Kidney (tissue), 14 donors: ENCODE data around the gene TMEM258. TPM values are rescaled to one million over a fixed set of nuclear protein-coding genes. Genes with fewer than 3 reads are reported as not detected.

Source experiments
- DNase-seq, 5 donors: peaks; one replicate each; pipeline ENCODE4 v3.0.0-alpha.2; 2013 to 2020
- FAIRE-seq: peaks from 2 replicates; lab custom pipeline; 2012; peaks lifted over from hg19 to GRCh38; lab: Jason Lieb, UNC
- H3K27ac ChIP-seq, 2 donors: one replicate each; pipeline ENCODE4 v1.7.0; 2013; ENCODE audit warnings: low read depth in 2 of 2, low read length in 2 of 2, inconsistent platforms in 1 of 2
- H3K27me3 ChIP-seq: one replicate; pipeline ENCODE4 v1.7.1; 2013; ENCODE audit warnings: low read length, inconsistent platforms; ENCODE audit not compliant: control insufficient read depth, insufficient read depth
- H3K36me3 ChIP-seq, 3 donors: one replicate each; pipeline versions ENCODE4 v1.7.0 to v1.7.1; 2013; ENCODE audit warnings: low read length in 3 of 3, control low read depth in 1 of 3, inconsistent platforms in 1 of 3; ENCODE audit not compliant: insufficient read depth in 3 of 3, control insufficient read depth in 2 of 3
- H3K4me1 ChIP-seq, 3 donors: one replicate each; pipeline versions ENCODE4 v1.7.0 to v1.7.1; 2013; ENCODE audit warnings: low read length in 3 of 3, inconsistent platforms in 1 of 3, low read depth in 1 of 3; ENCODE audit not compliant: control insufficient read depth in 2 of 3, insufficient read depth in 2 of 3
- H3K4me3 ChIP-seq, 3 donors: one replicate each; pipeline versions ENCODE4 v1.7.0 to v1.8.1; 2013; ENCODE audit warnings: low read length in 3 of 3, control low read depth in 1 of 3, inconsistent platforms in 1 of 3
- H3K9ac ChIP-seq, 3 donors: one replicate each; pipeline versions ENCODE4 v1.7.0 to v1.7.1; 2013; ENCODE audit warnings: low read length in 3 of 3, control low read depth in 1 of 3, inconsistent platforms in 1 of 3
- H3K9me3 ChIP-seq, 3 donors: one replicate each; pipeline versions ENCODE4 v1.7.0 to v1.7.1; 2013; ENCODE audit warnings: low read length in 3 of 3, control low read depth in 1 of 3, inconsistent platforms in 1 of 3; ENCODE audit not compliant: control insufficient read depth in 2 of 3, insufficient read depth in 1 of 3
- intact Hi-C: fragments of 100-400 bp; cut with DNase I; formaldehyde crosslinking; loops from one replicate; pipeline ENCODE4 v1.11.1; 2022
- polyA plus RNA-seq: library from polyadenylated mRNA; stranded (reverse); fragments of 350-450 nt; fragmentation: Illumina TruSeq; extraction: RNeasy Lipid Tissue Mini Kit (QIAGEN cat#74804); gene quantifications from one replicate; pipeline ENCODE4 v1.2.3, GENCODE V29; 2014; ENCODE audit warnings: low read depth, low replicate concordance; ENCODE audit not compliant: insufficient read depth
- total RNA-seq: library from RNA; stranded (reverse); fragmentation: NEBNext Ultra II Directional; extraction: Animal tissue kit (Norgen Biotek cat#: 25700); gene quantifications from one replicate; pipeline ENCODE4 v1.2.1, GENCODE V29; 2021
- TF ChIP-seq, protein P1 (sequence below): IDR thresholded peaks from 3 replicates; pipeline ENCODE4 v1.5.1; 2012; ENCODE audit warnings: mild to moderate bottlenecking, moderate library complexity, borderline replicate concordance; ENCODE audit not compliant: insufficient read depth; ENCODE audit errors: extremely low read depth
- donor health status: control.
- donor health status: control.
- donor health status: control.
- donor health status: control.
- donor health status: control.
- donor health status: DM: yes; HTN: yes; CAD: no.
- donor health status: Normal renal cell carcinoma (clear cell type).

Gene TMEM258
- total and polyA plus RNA-seq, 2 donors from 2014 or later, result 92.1 to 228 TPM

DNA sequence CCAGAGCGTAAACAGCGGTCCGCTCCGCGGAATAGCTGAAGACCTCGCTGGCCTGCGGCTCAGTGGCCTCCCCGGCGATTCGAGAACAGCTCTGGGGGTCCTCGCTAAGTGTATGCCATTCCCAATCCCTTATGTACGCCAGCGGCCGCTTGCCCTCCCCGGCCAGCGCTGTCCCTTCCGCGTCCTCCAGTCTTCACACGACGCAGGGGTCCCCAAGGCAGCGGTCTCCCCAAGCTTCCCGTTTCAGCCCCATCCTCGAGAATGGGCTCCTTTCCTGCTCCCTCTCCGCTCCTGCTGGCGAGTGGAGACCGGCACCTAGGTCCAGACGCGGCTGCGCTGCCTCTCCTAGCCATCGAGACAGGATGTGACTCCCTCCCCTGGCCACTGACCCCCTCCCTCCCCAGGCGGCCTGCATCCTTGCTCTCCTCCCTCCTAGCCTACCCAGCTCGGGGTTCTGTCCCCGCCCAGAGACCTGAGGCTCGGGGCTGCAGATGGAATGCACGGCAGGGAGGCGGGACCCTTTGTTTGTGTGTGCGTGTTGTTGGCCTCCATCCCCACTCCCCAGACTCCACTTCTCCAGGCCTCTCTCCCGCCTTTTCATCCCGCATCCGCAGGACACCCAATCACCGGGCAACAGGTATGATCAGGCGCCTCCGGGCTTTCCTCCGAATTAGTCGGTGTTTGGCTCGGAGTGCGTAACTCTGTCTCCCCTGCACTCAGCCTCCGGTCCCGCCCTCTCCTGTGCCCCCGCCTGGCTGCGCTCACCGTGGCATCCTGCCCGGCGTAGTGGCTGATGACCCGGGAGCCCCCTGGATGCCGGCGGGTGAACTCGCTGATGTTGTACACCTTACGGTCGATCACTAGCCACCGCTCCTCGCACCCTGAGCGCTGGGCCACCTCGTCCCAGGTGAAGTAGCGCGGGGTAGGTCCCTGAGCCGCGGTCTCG lies 23.7 kb upstream of the TMEM258 start:
- Histone ChIP-seq H3K4me1 (peaks cover 0 to 8% (median 0%) of the 10 kb centered on the region in 3 donors), H3K27ac (peak overlapping the region; percentile 93 to 97), H3K4me3 (peak overlapping the region; percentile 75 to 82 (median 79)), H3K36me3 (peaks cover 0 to 3% (median 2%) of the 10 kb centered on the region in 3 donors), H3K27me3 (no peaks in the 10 kb centered on the region), H3K9me3 (no peaks in the 10 kb centered on the region), H3K9ac (peak overlapping the region; percentile 32 to 94 (median 94))
- no peak for FAIRE-seq
- peak; percentile 81 to 91 (median 88) for DNase-seq
- TF ChIP-seq, protein P1, sequence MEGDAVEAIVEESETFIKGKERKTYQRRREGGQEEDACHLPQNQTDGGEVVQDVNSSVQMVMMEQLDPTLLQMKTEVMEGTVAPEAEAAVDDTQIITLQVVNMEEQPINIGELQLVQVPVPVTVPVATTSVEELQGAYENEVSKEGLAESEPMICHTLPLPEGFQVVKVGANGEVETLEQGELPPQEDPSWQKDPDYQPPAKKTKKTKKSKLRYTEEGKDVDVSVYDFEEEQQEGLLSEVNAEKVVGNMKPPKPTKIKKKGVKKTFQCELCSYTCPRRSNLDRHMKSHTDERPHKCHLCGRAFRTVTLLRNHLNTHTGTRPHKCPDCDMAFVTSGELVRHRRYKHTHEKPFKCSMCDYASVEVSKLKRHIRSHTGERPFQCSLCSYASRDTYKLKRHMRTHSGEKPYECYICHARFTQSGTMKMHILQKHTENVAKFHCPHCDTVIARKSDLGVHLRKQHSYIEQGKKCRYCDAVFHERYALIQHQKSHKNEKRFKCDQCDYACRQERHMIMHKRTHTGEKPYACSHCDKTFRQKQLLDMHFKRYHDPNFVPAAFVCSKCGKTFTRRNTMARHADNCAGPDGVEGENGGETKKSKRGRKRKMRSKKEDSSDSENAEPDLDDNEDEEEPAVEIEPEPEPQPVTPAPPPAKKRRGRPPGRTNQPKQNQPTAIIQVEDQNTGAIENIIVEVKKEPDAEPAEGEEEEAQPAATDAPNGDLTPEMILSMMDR, result no peak
- intact Hi-C loops, result no loop called here

DNA sequence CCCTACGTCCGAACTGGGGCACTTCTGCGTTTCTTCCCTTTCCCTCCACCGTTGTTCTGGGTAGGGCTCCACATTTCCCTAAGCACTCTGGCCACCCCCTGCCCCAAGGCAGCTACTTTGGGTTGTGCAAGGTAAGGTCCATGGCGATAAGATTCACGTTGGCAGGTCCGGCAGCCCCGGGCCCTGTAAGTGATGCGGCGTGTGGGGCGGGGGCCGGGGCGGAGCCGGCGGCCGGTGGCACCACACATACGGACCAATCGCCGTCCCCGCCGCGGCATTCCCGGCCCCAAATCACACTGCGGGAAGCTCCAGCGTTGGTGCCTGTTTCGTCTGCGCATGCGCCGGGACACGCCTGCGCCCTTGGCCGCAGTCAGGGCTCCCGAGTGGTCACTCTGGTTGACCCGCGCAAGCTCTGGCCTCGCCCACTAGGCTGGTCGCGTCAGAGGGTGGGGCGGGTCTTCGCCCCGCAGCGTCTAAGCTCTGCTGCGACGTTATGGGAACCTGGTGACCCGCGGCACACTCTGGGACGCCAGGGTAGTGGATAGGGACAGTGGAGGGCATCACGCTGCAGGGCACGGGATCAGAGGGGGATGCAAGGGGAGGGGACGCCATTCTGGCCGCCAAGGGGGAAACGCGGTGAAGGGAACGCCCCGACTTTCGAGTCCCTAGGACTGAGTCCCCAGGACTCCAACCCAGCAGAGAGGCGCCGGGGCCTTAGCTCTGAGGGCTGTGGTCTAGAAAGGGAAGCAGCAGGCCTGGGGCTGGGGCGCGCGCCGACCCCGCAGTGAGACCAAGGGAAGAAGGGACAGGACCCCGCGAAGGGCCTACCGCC lies 22.8 kb upstream of the TMEM258 start:
- Histone ChIP-seq H3K36me3 (peaks cover 0 to 3% (median 2%) of the 10 kb centered on the region in 3 donors), H3K9me3 (no peaks in the 10 kb centered on the region), H3K9ac (peak overlapping the region; percentile 76 to 94 (median 94)), H3K27me3 (no peaks in the 10 kb centered on the region), H3K4me3 (peak overlapping the region; percentile 75 to 82 (median 79)), H3K4me1 (peaks cover 0 to 8% (median 0%) of the 10 kb centered on the region in 3 donors), H3K27ac (peak overlapping the region; percentile 93 to 97)
- no peak for FAIRE-seq
- TF ChIP-seq, protein P1, result no peak
- peak; percentile 94 to 99 (median 97) for DNase-seq
- intact Hi-C loops, result no loop called here

DNA sequence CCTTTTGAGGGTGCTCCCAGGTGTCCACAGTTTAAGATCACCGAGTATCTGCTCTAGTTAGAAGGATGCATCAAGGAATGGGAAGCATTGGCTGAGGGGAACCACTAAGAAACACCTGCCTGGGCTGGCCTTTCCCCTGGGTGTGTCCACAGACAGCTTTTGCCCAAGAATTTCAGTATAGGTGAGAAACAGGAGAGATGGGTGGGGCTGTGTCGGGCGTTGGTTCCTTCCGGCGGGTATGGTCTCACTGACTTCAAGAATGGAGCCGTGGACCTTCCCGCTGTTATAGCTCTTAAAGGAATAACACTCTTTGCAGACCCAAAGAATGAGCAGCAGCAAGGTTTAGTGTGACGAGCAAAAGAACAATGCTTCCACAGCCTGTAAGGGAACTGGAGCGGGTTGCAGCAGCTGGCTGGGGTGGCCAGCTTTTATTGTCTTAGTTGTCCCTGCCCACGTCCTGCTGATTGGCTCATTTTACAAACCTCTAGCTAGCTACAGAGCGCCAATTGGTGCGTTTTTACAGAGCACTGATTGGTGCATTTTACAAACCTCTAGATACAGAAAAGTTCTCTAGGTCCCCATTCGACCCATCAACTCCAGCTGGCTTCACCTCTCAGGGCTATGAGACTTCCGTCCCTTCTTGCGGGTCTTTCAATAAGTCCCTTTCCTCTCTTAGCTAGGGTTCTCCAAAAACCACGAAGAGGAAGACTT lies 22.0 kb upstream of the TMEM258 start:
- H3K4me3 ChIP-seq, result peak overlapping the region; percentile 49 to 79 (median 54)
- TF ChIP-seq, protein P1, result no peak
- peaks cover 0 to 8% (median 0%) of the 10 kb centered on the region in 3 donors for H3K4me1 ChIP-seq
- H3K36me3 ChIP-seq, result peaks cover 0 to 3% (median 2%) of the 10 kb centered on the region in 3 donors
- H3K27me3 ChIP-seq, result no peaks in the 10 kb centered on the region
- peak overlapping the region; percentile 74 to 75 for H3K27ac ChIP-seq
- peak in 3 of 5 donors; percentile 42 to 58 (median 54) for DNase-seq
- peak overlapping the region in 2 of 3 donors; percentile 21 to 34 for H3K9ac ChIP-seq
- intact Hi-C loops, result no loop called here
- no peak for FAIRE-seq
- no peaks in the 10 kb centered on the region for H3K9me3 ChIP-seq
